GM12878 (cell line): Measurements from ENCODE around the gene CYLC2. TPM values are rescaled to one million over a fixed set of nuclear protein-coding genes. Genes with fewer than 3 reads are reported as not detected.

Experiments used
- ATAC-seq: fragments of 200-7000 bp; cut with Tn5 transposase; 3 replicates; pipeline ENCODE4 v1.9.1; 2020; ENCODE audit warnings: mild to moderate bottlenecking, moderate library complexity
- BruUV-seq: library from RNA; stranded (reverse); fragments of 400-500 nt; replicated peaks from 2 replicates; lab custom pipeline; 2021; lab: Mats Ljungman, UMichigan
- CTCF ChIA-PET: fragments of 300-600 bp; sonication (Branson Sonifier 250); formaldehyde crosslinking; extraction: SDS; loops from one replicate; lab custom pipeline; 2021; ENCODE audit warnings: inconsistent platforms; lab: Yijun Ruan, JAX
- POLR2A ChIA-PET: fragments of 350-600 bp; formaldehyde crosslinking; extraction: SDS; loops from one replicate; lab custom pipeline; 2021; ENCODE audit warnings: inconsistent platforms; lab: Charles Lee
- RAD21 ChIA-PET: fragments of 300-600 bp; sonication (Branson Sonifier 250); formaldehyde crosslinking; loops from one replicate; lab custom pipeline; 2023; ENCODE audit warnings: antibody characterized with exemption; ENCODE audit not compliant: unreplicated experiment; lab: Charles Lee
- SMC1A ChIA-PET: fragments of 300-600 bp; sonication (Branson Sonifier 250); formaldehyde crosslinking; loops from one replicate; lab custom pipeline; 2023; ENCODE audit not compliant: unreplicated experiment, uncharacterized antibody; lab: Charles Lee
- DNase-seq: peaks from one replicate; pipeline ENCODE4 v3.0.0-alpha.2; 2011; ENCODE audit warnings: low read depth, low spot score
- FAIRE-seq: peaks from 3 replicates; lab custom pipeline; 2011; peaks lifted over from hg19 to GRCh38; lab: Jason Lieb, UNC
- H2AFZ ChIP-seq: 2 replicates; pipeline ENCODE4 v1.6.0; 2011; ENCODE audit warnings: low read depth, low read length, control low read depth; ENCODE audit not compliant: control insufficient read depth
- H3K27ac ChIP-seq: 2 replicates; pipeline ENCODE4 v1.5.1; 2011; ENCODE audit warnings: control low read depth; ENCODE audit not compliant: control insufficient read depth, insufficient read depth
- H3K27me3 ChIP-seq, 2 experiments: replicated peaks in 1 of 2; 2 replicates each; pipeline versions ENCODE4 v1.6.0 to v1.6.1; 2011; ENCODE audit warnings: low read length in 1 of 2; ENCODE audit not compliant: control insufficient read depth in 2 of 2, insufficient read depth in 2 of 2
- H3K36me3 ChIP-seq, 2 experiments: 2 replicates each; pipeline ENCODE4 v1.5.1; 2011; ENCODE audit warnings: low read length in 1 of 2; ENCODE audit not compliant: control insufficient read depth in 2 of 2, insufficient read depth in 2 of 2
- H3K4me1 ChIP-seq: 2 replicates; pipeline ENCODE4 v1.6.1; 2011; ENCODE audit warnings: mild to moderate bottlenecking, low read length, moderate library complexity, mixed read lengths; ENCODE audit not compliant: control insufficient read depth, insufficient read depth
- H3K4me2 ChIP-seq: 2 replicates; pipeline ENCODE4 v1.6.0; 2011; ENCODE audit warnings: control low read depth; ENCODE audit not compliant: control insufficient read depth, insufficient read depth
- H3K4me3 ChIP-seq: fragments of 200-600 bp; sonication (generic); 2 replicates; pipeline ENCODE4 v1.5.1; 2016
- H3K79me2 ChIP-seq: 2 replicates; pipeline ENCODE4 v1.6.0; 2011; ENCODE audit warnings: low read length; ENCODE audit not compliant: control insufficient read depth, insufficient read depth
- H3K9ac ChIP-seq: 2 replicates; pipeline ENCODE4 v1.8.0; 2011; ENCODE audit warnings: low read length, control low read depth, mixed read lengths; ENCODE audit not compliant: control insufficient read depth, insufficient read depth
- H3K9me3 ChIP-seq: replicated peaks from 3 replicates; pipeline ENCODE4 v1.5.1; 2011; ENCODE audit warnings: mild to moderate bottlenecking, low read length; ENCODE audit not compliant: control insufficient read depth, insufficient read depth
- H4K20me1 ChIP-seq: 2 replicates; pipeline ENCODE4 v1.6.0; 2011; ENCODE audit not compliant: control insufficient read depth, insufficient read depth
- BACH1 ChIP-seq: fragments of 450-650 bp; IDR thresholded peaks from 2 replicates; pipeline ENCODE4 v1.6.1; 2017; ENCODE audit warnings: mild to moderate bottlenecking, borderline replicate concordance
- BCL3 ChIP-seq: IDR thresholded peaks from 2 replicates; pipeline ENCODE4 v1.6.1; 2011; ENCODE audit warnings: borderline replicate concordance, low read depth, mild to moderate bottlenecking, moderate library complexity, low read length; ENCODE audit not compliant: insufficient read depth, poor library complexity, severe bottlenecking
- CHD4 ChIP-seq: fragments of 200-600 bp; sonication (generic); IDR thresholded peaks from 2 replicates; pipeline ENCODE4 v1.6.1; 2016; ENCODE audit warnings: mild to moderate bottlenecking
- JUNB ChIP-seq: IDR thresholded peaks from 2 replicates; pipeline ENCODE4 v1.6.1; 2016; ENCODE audit warnings: antibody characterized with exemption, mild to moderate bottlenecking
- RELA ChIP-seq: fragments of 450-650 bp; IDR thresholded peaks from 2 replicates; pipeline ENCODE4 v1.8.0; 2014; ENCODE audit warnings: borderline replicate concordance; ENCODE audit not compliant: partially characterized antibody
- WGBS: methylation state at CpG from one replicate; pipeline ENCODE4 v1.1.6; 2016; ENCODE audit warnings: low lambda C conversion rate; ENCODE audit not compliant: insufficient replicate concordance, insufficient coverage; ENCODE audit errors: missing lambda C conversion rate; 5-methylcytosine and 5-hydroxymethylcytosine counted together
- in situ Hi-C: fragments of 300-500 bp; cut with MboI; formaldehyde crosslinking; loops from 9 replicates; pipeline ENCODE4 v1.14.3; 2018; ENCODE audit warnings: mixed read lengths
- intact Hi-C: fragments of 100-400 bp; cut with micrococcal nuclease; formaldehyde crosslinking; loops from one replicate; pipeline ENCODE4 v1.14.2; 2022; ENCODE audit not compliant: unreplicated experiment
- polyA plus RNA-seq, 11 experiments: library from polyadenylated mRNA; depleted of rRNA in 4 of 11; unstranded in 6 of 11; stranded (reverse) in 5 of 11; fragments of >200 nt; fragmentation: Nextera tagmentation in 4 of 11; fragmentation: Illumina TruSeq in 1 of 11; extraction: Ambion mirVana in 4 of 11; extraction: Trizol in 1 of 11; gene quantifications; 1 replicate in 1 of 11; 2 replicates in 10 of 11; pipeline versions ENCODE4 v1.2.1 to v1.2.3, GENCODE V29; 2011 to 2016; ENCODE audit warnings: inconsistent platforms in 2 of 11, missing spikeins in 2 of 11, low read depth in 1 of 11
- total RNA-seq, 4 experiments: library from RNA; depleted of rRNA in 3 of 4; stranded (reverse); fragments of >200 nt in 3 of 4; fragmentation: Illumina TruSeq in 1 of 4; extraction: Trizol in 1 of 4; gene quantifications; 2 replicates each; pipeline versions ENCODE4 v1.2.1 to v1.2.3, GENCODE V29; 2013 to 2021

CYLC2 gene
- total and polyA plus RNA-seq, 10 of the 15 experiments (the other 5 are each of a cell fraction or from before 2014, with no cell fraction given): not detected

DNA sequence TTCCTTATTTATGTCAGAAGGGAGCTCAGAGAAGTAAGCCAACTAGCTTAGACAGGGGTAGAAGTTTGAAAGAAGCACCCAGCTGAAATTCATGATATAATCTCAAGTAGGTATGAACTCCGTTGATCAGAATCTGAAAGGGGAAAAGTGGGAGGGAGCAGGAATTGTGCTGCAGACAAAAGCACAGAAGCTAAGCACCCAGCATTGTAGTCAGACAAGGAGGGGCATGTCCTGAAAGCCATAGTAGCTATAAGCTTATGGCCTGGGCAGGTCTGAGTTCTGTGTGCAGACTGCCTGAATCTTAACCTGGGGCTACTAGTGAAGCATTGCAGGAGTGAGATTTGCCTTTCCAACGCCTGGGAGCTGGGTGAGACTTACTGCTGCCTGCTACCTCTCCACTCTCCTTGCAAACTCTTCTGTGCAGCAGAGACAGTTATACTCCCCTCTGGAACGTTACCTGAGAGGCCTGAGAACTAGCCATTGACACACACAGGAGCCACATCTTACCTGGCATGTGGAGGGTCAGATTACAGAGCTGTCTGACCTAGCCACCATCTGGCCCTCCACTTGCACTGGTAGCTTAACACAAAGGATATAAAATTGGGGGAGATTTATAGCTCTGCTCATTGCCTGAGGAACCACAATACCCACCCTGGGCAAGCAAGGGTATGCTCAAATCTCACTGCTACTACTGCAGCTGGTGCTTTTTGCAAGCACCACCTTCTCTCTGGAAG, 9.8 kb upstream of the CYLC2 start:
- H3K4me1 ChIP-seq: no peaks in the 10 kb centered on the region
- CTCF ChIA-PET: no interaction called here
- no peaks in the 10 kb centered on the region for H3K27me3 ChIP-seq
- WGBS: 0% methylated on average over 3 of the region's 3 CpGs
- H3K9me3 ChIP-seq: no peaks in the 10 kb centered on the region
- no peaks in the 10 kb centered on the region for H3K79me2 ChIP-seq
- ATAC-seq: no peak
- no peaks in the 10 kb centered on the region for H3K36me3 ChIP-seq
- RAD21 ChIA-PET: interaction anchor here (0.7 kb wide), 1 partner anchor 17 kb away, joined by 3 read pairs; no protein-coding TSS in a partner anchor
- intact Hi-C loops: no loop called here
- no TSS peak for BruUV-seq
- no peak overlapping the region for H2AFZ ChIP-seq
- H3K4me2 ChIP-seq: no peak overlapping the region
- H3K27ac ChIP-seq: no peak overlapping the region
- POLR2A ChIA-PET: no interaction called here
- in situ Hi-C loops: no loop called here
- TF ChIP-seq RELA (no peak), JUNB (no peak), BCL3 (no peak), BACH1 (no peak)
- SMC1A ChIA-PET: no interaction called here
- FAIRE-seq: no peak
- no peak overlapping the region for H3K4me3 ChIP-seq
- no peak overlapping the region for H3K9ac ChIP-seq
- no peak for DNase-seq
- no peaks in the 10 kb centered on the region for H4K20me1 ChIP-seq

DNA sequence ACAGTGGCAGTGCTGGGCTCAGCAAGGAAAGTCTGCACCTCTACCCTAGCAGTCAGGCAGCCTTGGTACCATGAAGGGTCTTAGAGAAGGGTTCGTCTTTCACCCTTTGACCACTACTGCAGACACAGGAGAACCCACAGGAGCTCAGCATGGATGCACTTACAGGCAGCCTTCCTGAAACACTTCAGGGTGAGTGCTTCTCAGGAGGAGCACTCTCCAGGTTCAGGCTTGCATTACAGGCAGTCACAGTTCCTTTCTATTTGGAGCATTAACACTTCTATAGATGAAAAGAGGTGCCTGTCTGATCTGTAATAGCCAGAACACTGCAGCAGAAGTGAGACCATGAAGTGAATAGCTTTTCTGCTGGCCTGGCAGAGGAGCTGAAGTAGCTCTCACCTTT, 8.7 kb upstream of the CYLC2 start:
- TF ChIP-seq CHD4: no peak
- intact Hi-C loops (no loop called here), in situ Hi-C loops (no loop called here)
- Histone ChIP-seq H3K4me2 (no peak overlapping the region), H3K27ac (no peak overlapping the region), H3K9ac (no peak overlapping the region), H3K9me3 (no peaks in the 10 kb centered on the region), H3K79me2 (no peaks in the 10 kb centered on the region), H3K4me3 (no peak overlapping the region), H3K36me3 (no peaks in the 10 kb centered on the region), H3K4me1 (no peaks in the 10 kb centered on the region), H3K27me3 (no peaks in the 10 kb centered on the region), H2AFZ (no peak overlapping the region), H4K20me1 (no peaks in the 10 kb centered on the region)
- FAIRE-seq (no peak), ATAC-seq (no peak), DNase-seq (no peak)
- ChIA-PET SMC1A (no interaction called here), CTCF (no interaction called here), POLR2A (no interaction called here), RAD21 (no interaction called here)
- BruUV-seq: no TSS peak
- 0% methylated on average over 1 of the region's 1 CpG for WGBS
